Ovary (tissue), 3 donors: ENCODE data around the gene PPP2R5A.

ENCODE experiments used
- CTCF ChIP-seq, 3 donors: fragments of 450-650 bp in 2 of 3; fragments of 200-600 bp in 1 of 3; IDR thresholded peaks; one replicate each; pipeline versions ENCODE4 v1.5.1 to v1.8.0; 2016 to 2022; ENCODE audit warnings: antibody characterized with exemption in 3 of 3, mild to moderate bottlenecking in 1 of 3
- EP300 ChIP-seq: sonication (generic); formaldehyde crosslinking; IDR thresholded peaks from one replicate; pipeline ENCODE4 v1.6.1; 2017; ENCODE audit warnings: antibody characterized with exemption
- POLR2A ChIP-seq: fragments of 450-650 bp; IDR thresholded peaks from one replicate; pipeline ENCODE4 v1.6.1; 2017; ENCODE audit warnings: antibody characterized with exemption, mild to moderate bottlenecking, moderate library complexity
- donor health status: DM: no; HTN: no; CAD: no.

- TF ChIP-seq CTCF (IDR thresholded peaks at IDR 0.05) = no peak
- no peak for TF ChIP-seq POLR2A
- no peak for TF ChIP-seq EP300
Observed at GRCh38 chr1:212257157-212257556, 28.1 kb upstream of the PPP2R5A start.
